K562 (cell line): ENCODE data around the gene RIC3.

Experiments used
- GATA2 ChIP-seq: sonication (generic); formaldehyde crosslinking; IDR thresholded peaks from 2 replicates; pipeline ENCODE4 v1.4.0; 2020; ENCODE audit warnings: mild to moderate bottlenecking, missing genetic modification reagents
- HMG20B ChIP-seq: fragments of 250-450 bp; sonication (Bioruptor Pico); IDR thresholded peaks from 2 replicates; pipeline ENCODE4 v1.5.0; 2021; ENCODE audit warnings: mild to moderate bottlenecking
- JUNB ChIP-seq: fragments of 450-650 bp; formaldehyde crosslinking; conservative IDR thresholded peaks from 2 replicates; pipeline ENCODE4 v1.4.0; 2020; ENCODE audit warnings: mild to moderate bottlenecking
- NFXL1 ChIP-seq: fragments of 450-650 bp; formaldehyde crosslinking; IDR thresholded peaks from 2 replicates; pipeline ENCODE4 v1.4.0; 2021; ENCODE audit warnings: mild to moderate bottlenecking
- POLR2G ChIP-seq: fragments of 200-400 bp; formaldehyde crosslinking; IDR thresholded peaks from 2 replicates; pipeline ENCODE4 v1.6.1; 2017; ENCODE audit warnings: low read depth, mild to moderate bottlenecking, antibody characterized with exemption, low read length, moderate library complexity
- RCOR1 ChIP-seq, 2 experiments: IDR thresholded peaks; 2 replicates each; pipeline ENCODE4 v1.6.1; 2012; ENCODE audit warnings: low read depth in 2 of 2, low read length in 2 of 2, borderline replicate concordance in 1 of 2, improper control_type of control experiment in 1 of 2
- SMAD4 ChIP-seq: fragments of 250-450 bp; sonication (Bioruptor Pico); conservative IDR thresholded peaks from 2 replicates; pipeline ENCODE4 v1.8.0; 2021; ENCODE audit warnings: inconsistent platforms, mild to moderate bottlenecking, moderate library complexity
- SRSF1 ChIP-seq: fragments of 200-400 bp; formaldehyde crosslinking; IDR thresholded peaks from 2 replicates; pipeline ENCODE4 v1.6.1; 2017; ENCODE audit warnings: mild to moderate bottlenecking, low read depth, low read length, moderate library complexity
- TAF9B ChIP-seq: fragments of 450-650 bp; IDR thresholded peaks from 2 replicates; pipeline ENCODE4 v1.6.1; 2018; ENCODE audit warnings: mild to moderate bottlenecking; ENCODE audit not compliant: partially characterized antibody
- TEAD4 ChIP-seq, 2 experiments: sonication (generic) in 1 of 2; formaldehyde crosslinking in 1 of 2; IDR thresholded peaks; 2 replicates each; pipeline versions ENCODE4 v1.6.1 to v1.8.0; 2012 to 2022; ENCODE audit warnings: borderline replicate concordance in 1 of 2, inconsistent platforms in 1 of 2, low read length in 1 of 2, mild to moderate bottlenecking in 1 of 2, missing genetic modification reagents in 1 of 2
- TF ChIP-seq, protein P1 (sequence below): fragments of 150-350 bp; conservative IDR thresholded peaks from 2 replicates; pipeline ENCODE4 v1.6.1; 2014; ENCODE audit warnings: low read length
- TF ChIP-seq, protein P2 (sequence below): fragments of 250-450 bp; sonication (Bioruptor Pico); IDR thresholded peaks from 2 replicates; pipeline ENCODE4 v1.5.0; 2021

DNA sequence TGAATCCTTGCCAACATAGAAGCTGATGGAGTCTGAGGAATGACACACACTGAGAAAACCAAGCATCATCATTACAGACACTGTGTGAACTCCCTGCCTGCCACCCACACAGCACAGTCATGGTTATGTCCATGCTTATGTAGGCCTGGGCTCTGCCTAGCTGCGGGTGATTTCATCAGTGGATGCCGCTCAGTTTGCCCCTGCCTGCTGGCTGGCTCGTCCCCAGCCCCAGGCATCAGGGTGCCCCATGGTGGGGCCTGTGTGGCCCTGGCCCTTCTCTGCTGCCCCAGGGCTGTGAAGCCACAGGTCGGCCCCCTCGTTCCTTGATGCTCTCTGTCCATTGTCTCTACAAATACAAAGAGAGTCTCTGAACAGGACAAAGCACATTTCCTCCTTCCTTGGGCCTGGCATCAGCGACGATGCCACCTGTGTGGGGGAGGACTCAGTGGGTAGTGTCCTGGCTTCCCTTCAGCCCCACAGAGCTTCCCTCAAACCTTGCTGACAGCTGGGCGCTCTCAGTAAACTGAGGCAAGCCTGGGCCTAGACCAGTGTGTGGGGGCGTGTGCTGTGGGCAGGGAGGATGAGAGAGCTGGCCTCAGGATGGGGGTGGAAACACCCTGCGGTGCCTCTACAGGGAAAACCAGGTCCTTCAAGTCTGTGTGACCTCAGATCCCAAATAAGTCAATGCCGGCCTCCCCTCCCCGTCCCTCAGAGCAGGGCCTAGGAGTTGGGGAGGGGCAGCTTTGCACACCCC is 107.8 kb downstream of the RIC3 start:
- TF ChIP-seq POLR2G: no peak
- TF ChIP-seq, protein P1, sequence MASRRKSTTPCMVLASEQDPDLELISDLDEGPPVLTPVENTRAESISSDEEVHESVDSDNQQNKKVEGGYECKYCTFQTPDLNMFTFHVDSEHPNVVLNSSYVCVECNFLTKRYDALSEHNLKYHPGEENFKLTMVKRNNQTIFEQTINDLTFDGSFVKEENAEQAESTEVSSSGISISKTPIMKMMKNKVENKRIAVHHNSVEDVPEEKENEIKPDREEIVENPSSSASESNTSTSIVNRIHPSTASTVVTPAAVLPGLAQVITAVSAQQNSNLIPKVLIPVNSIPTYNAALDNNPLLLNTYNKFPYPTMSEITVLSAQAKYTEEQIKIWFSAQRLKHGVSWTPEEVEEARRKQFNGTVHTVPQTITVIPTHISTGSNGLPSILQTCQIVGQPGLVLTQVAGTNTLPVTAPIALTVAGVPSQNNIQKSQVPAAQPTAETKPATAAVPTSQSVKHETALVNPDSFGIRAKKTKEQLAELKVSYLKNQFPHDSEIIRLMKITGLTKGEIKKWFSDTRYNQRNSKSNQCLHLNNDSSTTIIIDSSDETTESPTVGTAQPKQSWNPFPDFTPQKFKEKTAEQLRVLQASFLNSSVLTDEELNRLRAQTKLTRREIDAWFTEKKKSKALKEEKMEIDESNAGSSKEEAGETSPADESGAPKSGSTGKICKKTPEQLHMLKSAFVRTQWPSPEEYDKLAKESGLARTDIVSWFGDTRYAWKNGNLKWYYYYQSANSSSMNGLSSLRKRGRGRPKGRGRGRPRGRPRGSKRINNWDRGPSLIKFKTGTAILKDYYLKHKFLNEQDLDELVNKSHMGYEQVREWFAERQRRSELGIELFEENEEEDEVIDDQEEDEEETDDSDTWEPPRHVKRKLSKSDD: no peak
- TF ChIP-seq GATA2 (CRISPR knock-in tag): no peak
- TF ChIP-seq HMG20B (CRISPR knock-in tag): no peak
- no peak for TF ChIP-seq JUNB
- TF ChIP-seq TAF9B: no peak
- TF ChIP-seq TEAD4 (IDR thresholded peaks at IDR 0.05; ENCODE audit: low read length): no peak
- no peak for TF ChIP-seq TEAD4 (CRISPR knock-in tag; IDR thresholded peaks at IDR 0.05; ENCODE audit: borderline replicate concordance)
- TF ChIP-seq SMAD4 (CRISPR knock-in tag): no peak
- TF ChIP-seq, protein P2, sequence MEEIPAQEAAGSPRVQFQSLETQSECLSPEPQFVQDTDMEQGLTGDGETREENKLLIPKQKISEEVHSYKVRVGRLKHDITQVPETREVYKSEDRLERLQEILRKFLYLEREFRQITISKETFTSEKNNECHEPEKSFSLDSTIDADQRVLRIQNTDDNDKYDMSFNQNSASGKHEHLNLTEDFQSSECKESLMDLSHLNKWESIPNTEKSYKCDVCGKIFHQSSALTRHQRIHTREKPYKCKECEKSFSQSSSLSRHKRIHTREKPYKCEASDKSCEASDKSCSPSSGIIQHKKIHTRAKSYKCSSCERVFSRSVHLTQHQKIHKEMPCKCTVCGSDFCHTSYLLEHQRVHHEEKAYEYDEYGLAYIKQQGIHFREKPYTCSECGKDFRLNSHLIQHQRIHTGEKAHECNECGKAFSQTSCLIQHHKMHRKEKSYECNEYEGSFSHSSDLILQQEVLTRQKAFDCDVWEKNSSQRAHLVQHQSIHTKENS (CRISPR knock-in tag): no peak
- TF ChIP-seq RCOR1 (IDR thresholded peaks at IDR 0.05; ENCODE audit: borderline replicate concordance in 1 of 2, low read depth in 2 of 2, low read length in 2 of 2): no peak
- TF ChIP-seq NFXL1 (CRISPR knock-in tag): no peak
- no peak for TF ChIP-seq SRSF1
